ENCODE data around the gene TENM4. TPM values are rescaled to one million over a fixed set of nuclear protein-coding genes. Genes with fewer than 3 reads are reported as not detected.

TENM4 gene
- total RNA-seq, 1 donor from 2014 or later = 27.2 TPM

- DNase-seq = no peak
These were observed 6.4 kb upstream of the TENM4 start for GRCh38 chr11:79447038-79447786.

- no peak for DNase-seq
These were observed 4.1 kb upstream of the TENM4 start for GRCh38 chr11:79444923-79445322.

GRCh38 chr11:79441461-79441875 is 638 bp upstream of the TENM4 start:
- no peak for DNase-seq

GRCh38 chr11:79439886-79440570 is 802 bp downstream of the TENM4 start:
- DNase-seq = no peak

GRCh38 chr11:79439410-79439885 is 1.4 kb downstream of the TENM4 start:
- no peak for DNase-seq

GRCh38 chr11:79438631-79439409 is 2.0 kb downstream of the TENM4 start:
- no peak for DNase-seq

- DNase-seq = no peak
These were observed 2.7 kb downstream of the TENM4 start for GRCh38 chr11:79437981-79438630.

- DNase-seq = no peak
These were observed 3.4 kb downstream of the TENM4 start for GRCh38 chr11:79437278-79437980.

GRCh38 chr11:79436919-79437277 is 3.9 kb downstream of the TENM4 start:
- no peak for DNase-seq

- DNase-seq = no peak
These were observed 6.5 kb downstream of the TENM4 start for GRCh38 chr11:79434283-79434682.

GRCh38 chr11:79432138-79432537 is 8.7 kb downstream of the TENM4 start:
- no peak for DNase-seq

- DNase-seq = no peak
These were observed 9.3 kb downstream of the TENM4 start for GRCh38 chr11:79431535-79431934.

GRCh38 chr11:79430280-79430679 is 10.6 kb downstream of the TENM4 start:
- no peak for DNase-seq

- no peak for DNase-seq
These were observed 12.4 kb downstream of the TENM4 start for GRCh38 chr11:79428406-79428805.

- DNase-seq = no peak
These were observed 13.1 kb downstream of the TENM4 start for GRCh38 chr11:79427611-79428327.

- no peak for DNase-seq
These were observed 13.7 kb downstream of the TENM4 start for GRCh38 chr11:79427126-79427525.

GRCh38 chr11:79425463-79425862 is 15.4 kb downstream of the TENM4 start:
- no peak for DNase-seq

- DNase-seq = no peak
These were observed 17.1 kb downstream of the TENM4 start for GRCh38 chr11:79423736-79424135.

GRCh38 chr11:79422866-79423265 is 18.0 kb downstream of the TENM4 start:
- no peak for DNase-seq

GRCh38 chr11:79421820-79422219 is 19.0 kb downstream of the TENM4 start:
- DNase-seq = no peak

GRCh38 chr11:79419120-79419519 is 21.7 kb downstream of the TENM4 start:
- no peak for DNase-seq

All from skin of body (tissue), 2 donors.